GM12874 (cell line): ENCODE data around the gene ATAD3A.

Source experiments
- CTCF ChIP-seq: IDR thresholded peaks from 2 replicates; pipeline ENCODE4 v1.5.1; 2011; ENCODE audit warnings: low read depth, mild to moderate bottlenecking, control low read depth, low read length, moderate library complexity; ENCODE audit not compliant: insufficient read depth

The ATAD3A gene

GRCh38 chr1:1536019-1536937, 24.3 kb downstream of the ATAD3A start:
- TF ChIP-seq CTCF, result no peak

- TF ChIP-seq CTCF, result no peak
Measured at GRCh38 chr1:1536938-1537546, 25.1 kb downstream of the ATAD3A start.

- TF ChIP-seq CTCF, result no peak
Measured at GRCh38 chr1:1537626-1538250, 25.8 kb downstream of the ATAD3A start.

- TF ChIP-seq CTCF, result no peak
Measured at GRCh38 chr1:1538334-1538733, 26.4 kb downstream of the ATAD3A start.

- TF ChIP-seq CTCF, result no peak
Measured at GRCh38 chr1:1538989-1539309, 27.0 kb downstream of the ATAD3A start.

GRCh38 chr1:1539310-1540089, 27.5 kb downstream of the ATAD3A start:
- no peak for TF ChIP-seq CTCF
